OCI-LY3 (cell line): Measurements from ENCODE around the gene SIVA1.
"Not testable (repeated sequence)": the region's sequence is repeated elsewhere in the genome, so short reads cannot be mapped to it uniquely, and the experiment has no call there.

ENCODE experiments used
- EZH2phosphoT487 ChIP-seq: fragments of 200-600 bp; shearing (Covaris generic); IDR thresholded peaks from 2 replicates; pipeline ENCODE4 v1.6.1; 2018; ENCODE audit warnings: antibody characterized with exemption, mixed run types, low read depth
- TF ChIP-seq, protein P1 (sequence below): fragments of 200-600, 300-600 bp; sonication (generic); IDR thresholded peaks from 2 replicates; pipeline ENCODE4 v1.5.1; 2014; ENCODE audit warnings: antibody characterized with exemption, low read length, low read depth

DNA sequence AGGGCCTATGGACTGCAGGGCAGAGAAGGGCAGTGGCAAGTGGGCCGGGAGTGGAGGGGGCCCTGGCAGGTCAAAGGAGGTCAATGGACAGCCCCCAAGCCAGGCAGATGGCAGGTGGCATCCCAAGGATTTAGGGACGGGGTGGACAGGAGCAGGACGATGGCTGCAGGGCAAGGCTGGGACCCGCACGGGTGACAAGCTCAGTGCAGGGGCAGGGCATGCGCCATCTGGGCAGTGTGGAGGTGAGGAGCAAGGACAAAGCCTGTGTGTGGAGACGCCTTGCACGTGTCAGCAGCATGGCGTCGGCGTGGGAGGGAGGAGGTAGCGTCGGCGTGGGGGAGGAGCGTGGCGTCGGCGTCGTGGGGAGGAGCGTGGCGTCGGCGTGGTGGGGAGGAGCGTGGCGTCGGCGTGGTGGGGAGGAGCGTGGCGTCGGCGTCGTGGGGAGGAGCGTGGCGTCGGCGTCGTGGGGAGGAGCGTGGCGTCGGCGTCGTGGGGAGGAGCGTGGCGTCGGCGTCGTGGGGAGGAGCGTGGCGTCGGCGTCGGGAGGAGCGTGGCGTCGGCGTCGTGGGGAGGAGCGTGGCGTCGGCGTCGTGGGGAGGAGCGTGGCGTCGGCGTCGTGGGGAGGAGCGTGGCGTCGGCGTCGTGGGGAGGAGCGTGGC is 23.6 kb upstream of the SIVA1 start:
- TF ChIP-seq, protein P1, sequence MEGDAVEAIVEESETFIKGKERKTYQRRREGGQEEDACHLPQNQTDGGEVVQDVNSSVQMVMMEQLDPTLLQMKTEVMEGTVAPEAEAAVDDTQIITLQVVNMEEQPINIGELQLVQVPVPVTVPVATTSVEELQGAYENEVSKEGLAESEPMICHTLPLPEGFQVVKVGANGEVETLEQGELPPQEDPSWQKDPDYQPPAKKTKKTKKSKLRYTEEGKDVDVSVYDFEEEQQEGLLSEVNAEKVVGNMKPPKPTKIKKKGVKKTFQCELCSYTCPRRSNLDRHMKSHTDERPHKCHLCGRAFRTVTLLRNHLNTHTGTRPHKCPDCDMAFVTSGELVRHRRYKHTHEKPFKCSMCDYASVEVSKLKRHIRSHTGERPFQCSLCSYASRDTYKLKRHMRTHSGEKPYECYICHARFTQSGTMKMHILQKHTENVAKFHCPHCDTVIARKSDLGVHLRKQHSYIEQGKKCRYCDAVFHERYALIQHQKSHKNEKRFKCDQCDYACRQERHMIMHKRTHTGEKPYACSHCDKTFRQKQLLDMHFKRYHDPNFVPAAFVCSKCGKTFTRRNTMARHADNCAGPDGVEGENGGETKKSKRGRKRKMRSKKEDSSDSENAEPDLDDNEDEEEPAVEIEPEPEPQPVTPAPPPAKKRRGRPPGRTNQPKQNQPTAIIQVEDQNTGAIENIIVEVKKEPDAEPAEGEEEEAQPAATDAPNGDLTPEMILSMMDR, result not testable (repeated sequence)
- not testable (repeated sequence) for TF ChIP-seq EZH2phosphoT487
